Renal cortical epithelial cell (primary cell): Measurements from ENCODE around the gene AGAP5. TPM values are rescaled to one million over a fixed set of nuclear protein-coding genes. Genes with fewer than 3 reads are reported as not detected.

Source experiments
- DNase-seq: peaks from one replicate; pipeline ENCODE4 v3.0.0-alpha.2; 2011; ENCODE audit warnings: low read depth
- total RNA-seq: library from RNA; depleted of rRNA; stranded (reverse); fragments of >200 nt; gene quantifications from 2 replicates; pipeline ENCODE4 v1.2.3, GENCODE V29; 2014

AGAP5 gene
- total RNA-seq, 1 donor from 2014 or later = 3.4 TPM

DNA sequence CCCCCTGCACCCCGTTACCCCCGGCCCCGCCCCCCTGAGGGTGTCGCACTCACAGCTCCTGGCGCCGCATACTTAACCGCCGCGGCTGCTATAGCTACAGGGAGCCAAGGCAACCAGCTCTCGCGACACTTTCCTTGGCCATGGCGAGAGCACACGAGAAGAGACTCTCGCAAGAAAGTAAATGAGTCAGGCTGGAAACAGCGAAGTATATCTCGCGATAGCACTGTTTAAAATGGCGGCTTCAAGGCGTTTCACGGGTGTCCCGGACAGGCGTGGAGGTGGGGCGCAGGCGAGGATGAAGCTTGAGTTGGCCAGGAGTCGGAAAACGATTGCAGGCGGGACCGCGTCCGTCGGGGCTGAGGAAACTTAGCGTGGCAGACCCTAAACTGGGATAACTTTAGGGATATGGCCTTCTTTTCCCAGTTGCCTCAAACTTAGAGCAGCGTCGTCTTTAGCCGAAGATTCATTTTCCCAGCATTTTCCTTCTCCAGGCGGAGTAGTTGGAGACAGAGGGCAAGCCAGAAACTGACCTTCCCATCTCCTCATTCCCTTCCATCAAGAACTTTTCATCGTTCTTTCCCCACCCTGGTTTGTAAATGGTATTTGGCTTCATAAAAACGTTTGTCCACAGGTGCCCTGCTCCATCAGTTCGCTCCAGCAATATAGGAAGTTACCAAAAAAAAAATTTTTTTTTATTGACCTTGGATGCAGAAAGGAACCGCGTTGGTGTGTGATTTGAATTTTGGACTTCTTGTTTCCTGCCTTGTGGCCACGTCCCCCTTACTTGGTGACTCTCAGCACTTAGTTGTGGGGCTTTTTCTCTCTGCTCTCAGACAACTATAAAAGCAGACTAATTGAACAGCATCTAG lies 71.8 kb downstream of the AGAP5 start:
- DNase-seq = peak; percentile 98

GRCh38 chr10:73625004-73625883 lies 72.7 kb downstream of the AGAP5 start:
- DNase-seq = peak; percentile 70

Other genes with a start within 250 kb of the AGAP5 start
- gene PPP3CB, start 202.1 kb downstream of the AGAP5 start, total RNA-seq = 27.3 and 60.2 TPM in 2 replicates
- gene USP54, start 106.8 kb downstream of the AGAP5 start, total RNA-seq = 46.7 and 61.1 TPM in 2 replicates
- gene MYOZ1, start 56.6 kb downstream of the AGAP5 start, total RNA-seq = 0.87 and 1.0 TPM in 2 replicates
- not detected in 2 replicates for gene SYNPO2L, start 42.1 kb downstream of the AGAP5 start, total RNA-seq
- gene SEC24C, start 46.3 kb upstream of the AGAP5 start, total RNA-seq = 55.6 and 84.6 TPM in 2 replicates
- gene CHCHD1, start 83.9 kb upstream of the AGAP5 start, total RNA-seq = 13.1 and 21.4 TPM in 2 replicates
- 37.5 and 66.9 TPM in 2 replicates for gene ZSWIM8, start 87.5 kb upstream of the AGAP5 start, total RNA-seq
- gene NDST2, start 113.5 kb upstream of the AGAP5 start, total RNA-seq = 4.5 and 14.1 TPM in 2 replicates
- gene CAMK2G, start 176.4 kb upstream of the AGAP5 start, total RNA-seq = 20.3 and 21.1 TPM in 2 replicates
- gene PLAU, start 213.0 kb upstream of the AGAP5 start, total RNA-seq = 238 and 1,509 TPM in 2 replicates